ENCODE measurements around the gene SP3.

Gene SP3

GRCh38 chr2:173938700-173939384 is 26.3 kb downstream of the SP3 start:
- H3K27ac ChIP-seq (ENCODE audit: low read length): no peak overlapping the region
- peaks cover 100% of the 10 kb centered on the region for H3K79me2 ChIP-seq (ENCODE audit: insufficient read depth, low read length)
- H4K20me1 ChIP-seq (ENCODE audit: insufficient read depth, low read length): peaks cover 93% of the 10 kb centered on the region
- no peaks in the 10 kb centered on the region for H3K4me1 ChIP-seq (ENCODE audit: insufficient read depth, low read length)
- H3K27me3 ChIP-seq (ENCODE audit: insufficient read depth, low read length, poor library complexity): no peaks in the 10 kb centered on the region
- no peak for ATAC-seq (ENCODE audit: insufficient read depth, low read depth)
- peaks cover 15% of the 10 kb centered on the region for H3K36me3 ChIP-seq (ENCODE audit: insufficient read depth, low read length)
- no peak for DNase-seq
- no peak for TF ChIP-seq EZH2 (IDR thresholded peaks at IDR 0.05; ENCODE audit: borderline replicate concordance, low read depth, low read length, severe bottlenecking)
- no peak for TF ChIP-seq CTCF (IDR thresholded peaks at IDR 0.05; ENCODE audit: borderline replicate concordance, extremely low read depth, low read length, poor library complexity, severe bottlenecking)
- H3K4me2 ChIP-seq (ENCODE audit: insufficient read depth, low read length): no peak overlapping the region
- no peak overlapping the region for H2AFZ ChIP-seq (ENCODE audit: low read depth, low read length)
- no peak overlapping the region for H3K4me3 ChIP-seq (ENCODE audit: low read depth in 1 of 2, low read length in 2 of 2)
- no peak overlapping the region for H3K9ac ChIP-seq (ENCODE audit: low read depth, low read length)
- no peaks in the 10 kb centered on the region for H3K9me3 ChIP-seq (ENCODE audit: insufficient read depth, low read length, severe bottlenecking)

GRCh38 chr2:173935305-173935704 is 29.9 kb downstream of the SP3 start:
- Histone ChIP-seq H3K36me3 (ENCODE audit: insufficient read depth, low read length) (peaks cover 42% of the 10 kb centered on the region), H3K79me2 (ENCODE audit: insufficient read depth, low read length) (peaks cover 100% of the 10 kb centered on the region), H3K4me2 (ENCODE audit: insufficient read depth, low read length) (no peak overlapping the region), H3K4me1 (ENCODE audit: insufficient read depth, low read length) (no peaks in the 10 kb centered on the region), H3K4me3 (ENCODE audit: low read depth in 1 of 2, low read length in 2 of 2) (no peak overlapping the region), H3K27ac (ENCODE audit: low read length) (no peak overlapping the region), H2AFZ (ENCODE audit: low read depth, low read length) (no peak overlapping the region), H3K9ac (ENCODE audit: low read depth, low read length) (no peak overlapping the region), H4K20me1 (ENCODE audit: insufficient read depth, low read length) (peaks cover 90% of the 10 kb centered on the region), H3K27me3 (ENCODE audit: insufficient read depth, low read length, poor library complexity) (no peaks in the 10 kb centered on the region), H3K9me3 (ENCODE audit: insufficient read depth, low read length, severe bottlenecking) (no peaks in the 10 kb centered on the region)
- ATAC-seq (ENCODE audit: insufficient read depth, low read depth) (no peak), DNase-seq (no peak)
- no peak for TF ChIP-seq CTCF (IDR thresholded peaks at IDR 0.05; ENCODE audit: borderline replicate concordance, extremely low read depth, low read length, poor library complexity, severe bottlenecking)
- TF ChIP-seq EZH2 (IDR thresholded peaks at IDR 0.05; ENCODE audit: borderline replicate concordance, low read depth, low read length, severe bottlenecking): no peak

GRCh38 chr2:173934895-173935294 is 30.3 kb downstream of the SP3 start:
- ATAC-seq (ENCODE audit: insufficient read depth, low read depth) (no peak), DNase-seq (no peak)
- Histone ChIP-seq H3K9me3 (ENCODE audit: insufficient read depth, low read length, severe bottlenecking) (no peaks in the 10 kb centered on the region), H3K4me3 (ENCODE audit: low read depth in 1 of 2, low read length in 2 of 2) (no peak overlapping the region), H3K4me2 (ENCODE audit: insufficient read depth, low read length) (no peak overlapping the region), H3K36me3 (ENCODE audit: insufficient read depth, low read length) (peaks cover 43% of the 10 kb centered on the region), H2AFZ (ENCODE audit: low read depth, low read length) (no peak overlapping the region), H4K20me1 (ENCODE audit: insufficient read depth, low read length) (peaks cover 90% of the 10 kb centered on the region), H3K9ac (ENCODE audit: low read depth, low read length) (no peak overlapping the region), H3K79me2 (ENCODE audit: insufficient read depth, low read length) (peaks cover 100% of the 10 kb centered on the region), H3K27me3 (ENCODE audit: insufficient read depth, low read length, poor library complexity) (no peaks in the 10 kb centered on the region), H3K27ac (ENCODE audit: low read length) (no peak overlapping the region), H3K4me1 (ENCODE audit: insufficient read depth, low read length) (no peaks in the 10 kb centered on the region)
- TF ChIP-seq EZH2 (IDR thresholded peaks at IDR 0.05; ENCODE audit: borderline replicate concordance, low read depth, low read length, severe bottlenecking) (no peak), CTCF (IDR thresholded peaks at IDR 0.05; ENCODE audit: borderline replicate concordance, extremely low read depth, low read length, poor library complexity, severe bottlenecking) (no peak)

Data from DND-41 (cell line).